Measurements from ENCODE around the gene RNU1-3. TPM values are rescaled to one million over a fixed set of nuclear protein-coding genes. Genes with fewer than 3 reads are reported as not detected.
"Not testable (repeated sequence)": the region's sequence is repeated elsewhere in the genome, so short reads cannot be mapped to it uniquely, and the experiment has no call there.

RNU1-3 gene
- total RNA-seq, 1 experiment from 2014 or later: 1,290 TPM

DNA sequence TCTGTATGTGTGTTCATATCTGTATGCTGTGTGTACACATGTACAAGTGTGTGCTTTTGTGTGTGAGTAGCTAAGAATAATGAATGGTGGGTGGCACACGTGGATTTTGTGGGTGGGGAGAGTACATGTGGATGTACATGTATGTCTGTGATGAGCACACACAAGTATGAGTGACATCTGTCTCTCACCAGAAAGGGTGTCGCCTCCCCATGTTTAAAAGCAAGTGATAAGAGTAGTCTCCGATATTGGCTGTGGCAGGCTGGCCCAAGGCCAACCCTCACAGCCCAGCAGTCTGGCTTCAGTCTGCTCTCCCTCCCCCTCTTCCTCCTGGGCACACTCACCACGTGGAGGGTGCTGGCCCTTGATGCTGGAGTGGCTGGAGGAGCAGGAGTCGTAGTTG is 36.9 kb upstream of the RNU1-3 start:
- CTCF ChIA-PET; DNase-seq (ENCODE audit: low read depth, low spot score); H3K27ac ChIP-seq (ENCODE audit: low read length); BruUV-seq (replicated peaks); POLR2A ChIA-PET; H3K4me3 ChIP-seq (ENCODE audit: low read depth in 2 of 2, low read length in 2 of 2); in situ Hi-C loops (cut with HindIII; ENCODE audit: low pct_unique_long_range_greater_than_20kb, low sequenced_read_pairs); ATAC-seq; H3K27me3 ChIP-seq (ENCODE audit: control insufficient read depth, insufficient read depth, low read length); H3K4me1 ChIP-seq (ENCODE audit: control insufficient read depth, insufficient read depth, low read length); H3K9me3 ChIP-seq (ENCODE audit: control insufficient read depth, insufficient read depth, low read depth, low read length); H3K36me3 ChIP-seq (ENCODE audit: control insufficient read depth, insufficient read depth, low read length); intact Hi-C loops (cut with micrococcal nuclease; ENCODE audit: unreplicated experiment): not testable (repeated sequence)

- intact Hi-C loops (cut with micrococcal nuclease; ENCODE audit: unreplicated experiment); BruUV-seq (replicated peaks); H3K4me3 ChIP-seq (ENCODE audit: low read depth in 2 of 2, low read length in 2 of 2): not testable (repeated sequence)
These were observed 36.4 kb upstream of the RNU1-3 start for GRCh38 chr1:16703141-16703540.

GRCh38 chr1:16702280-16702679 is 35.5 kb upstream of the RNU1-3 start:
- intact Hi-C loops (cut with micrococcal nuclease; ENCODE audit: unreplicated experiment); DNase-seq (ENCODE audit: low read depth, low spot score); in situ Hi-C loops (cut with HindIII; ENCODE audit: low pct_unique_long_range_greater_than_20kb, low sequenced_read_pairs); H3K4me3 ChIP-seq (ENCODE audit: low read depth in 2 of 2, low read length in 2 of 2); BruUV-seq (replicated peaks); H3K9me3 ChIP-seq (ENCODE audit: control insufficient read depth, insufficient read depth, low read depth, low read length); ATAC-seq; POLR2A ChIA-PET; H3K27ac ChIP-seq (ENCODE audit: low read length); H3K36me3 ChIP-seq (ENCODE audit: control insufficient read depth, insufficient read depth, low read length); H3K4me1 ChIP-seq (ENCODE audit: control insufficient read depth, insufficient read depth, low read length); H3K27me3 ChIP-seq (ENCODE audit: control insufficient read depth, insufficient read depth, low read length): not testable (repeated sequence)
- CTCF ChIA-PET: interaction anchor here (0.6 to 1.0 kb wide), 2 partner anchors 8 to 308 kb away, joined by 3 to 5 read pairs; no protein-coding TSS in a partner anchor

More at GRCh38 chr1:16703141-16703540, 36.4 kb upstream of the RNU1-3 start:
- H3K9me3 ChIP-seq (ENCODE audit: control insufficient read depth, insufficient read depth, low read depth, low read length); POLR2A ChIA-PET; H3K4me1 ChIP-seq (ENCODE audit: control insufficient read depth, insufficient read depth, low read length); H3K36me3 ChIP-seq (ENCODE audit: control insufficient read depth, insufficient read depth, low read length); in situ Hi-C loops (cut with HindIII; ENCODE audit: low pct_unique_long_range_greater_than_20kb, low sequenced_read_pairs); DNase-seq (ENCODE audit: low read depth, low spot score); H3K27me3 ChIP-seq (ENCODE audit: control insufficient read depth, insufficient read depth, low read length); H3K27ac ChIP-seq (ENCODE audit: low read length): not testable (repeated sequence)
- ATAC-seq: peak; percentile 57
- CTCF ChIA-PET: interaction anchor here (1.0 kb wide), 1 partner anchor 9 kb away, joined by 3 read pairs; no protein-coding TSS in a partner anchor

DNA sequence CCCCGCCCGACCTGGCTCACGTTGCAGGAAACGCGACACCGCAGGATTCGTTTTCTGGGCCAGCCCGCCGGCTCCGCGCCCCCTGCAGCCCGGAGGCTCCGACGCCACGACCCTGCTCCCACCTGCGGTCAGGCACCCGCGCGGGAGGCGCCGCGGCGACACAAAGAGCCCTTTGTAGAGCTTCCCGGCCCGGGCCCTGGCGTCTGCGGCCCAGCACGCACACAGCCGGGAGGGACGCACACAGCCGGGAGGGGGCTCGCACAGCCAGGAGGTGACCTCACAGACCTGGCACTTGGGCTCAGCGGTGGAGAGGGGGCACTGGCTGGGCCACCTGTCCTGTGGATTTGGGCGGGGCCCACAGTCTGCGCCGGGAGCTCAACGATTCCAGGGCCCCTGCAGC is 34.4 kb upstream of the RNU1-3 start:
- H3K36me3 ChIP-seq (ENCODE audit: control insufficient read depth, insufficient read depth, low read length); BruUV-seq (replicated peaks); in situ Hi-C loops (cut with HindIII; ENCODE audit: low pct_unique_long_range_greater_than_20kb, low sequenced_read_pairs); H3K4me1 ChIP-seq (ENCODE audit: control insufficient read depth, insufficient read depth, low read length); H3K4me3 ChIP-seq (ENCODE audit: low read depth in 2 of 2, low read length in 2 of 2); intact Hi-C loops (cut with micrococcal nuclease; ENCODE audit: unreplicated experiment); H3K9me3 ChIP-seq (ENCODE audit: control insufficient read depth, insufficient read depth, low read depth, low read length); H3K27me3 ChIP-seq (ENCODE audit: control insufficient read depth, insufficient read depth, low read length); POLR2A ChIA-PET; H3K27ac ChIP-seq (ENCODE audit: low read length); ATAC-seq; DNase-seq (ENCODE audit: low read depth, low spot score): not testable (repeated sequence)
- CTCF ChIA-PET: interaction anchor here (1.2 kb wide), 1 partner anchor 10 kb away, joined by 3 read pairs; no protein-coding TSS in a partner anchor

GRCh38 chr1:16700138-16700895 is 33.6 kb upstream of the RNU1-3 start:
- H3K27me3 ChIP-seq (ENCODE audit: control insufficient read depth, insufficient read depth, low read length); intact Hi-C loops (cut with micrococcal nuclease; ENCODE audit: unreplicated experiment); H3K4me3 ChIP-seq (ENCODE audit: low read depth in 2 of 2, low read length in 2 of 2); BruUV-seq (replicated peaks); POLR2A ChIA-PET; H3K27ac ChIP-seq (ENCODE audit: low read length); in situ Hi-C loops (cut with HindIII; ENCODE audit: low pct_unique_long_range_greater_than_20kb, low sequenced_read_pairs); DNase-seq (ENCODE audit: low read depth, low spot score); H3K4me1 ChIP-seq (ENCODE audit: control insufficient read depth, insufficient read depth, low read length); ATAC-seq; H3K36me3 ChIP-seq (ENCODE audit: control insufficient read depth, insufficient read depth, low read length); H3K9me3 ChIP-seq (ENCODE audit: control insufficient read depth, insufficient read depth, low read depth, low read length): not testable (repeated sequence)
- CTCF ChIA-PET: interaction anchor here (0.7 kb wide), 1 partner anchor 9 kb away, joined by 3 read pairs; no protein-coding TSS in a partner anchor

DNA sequence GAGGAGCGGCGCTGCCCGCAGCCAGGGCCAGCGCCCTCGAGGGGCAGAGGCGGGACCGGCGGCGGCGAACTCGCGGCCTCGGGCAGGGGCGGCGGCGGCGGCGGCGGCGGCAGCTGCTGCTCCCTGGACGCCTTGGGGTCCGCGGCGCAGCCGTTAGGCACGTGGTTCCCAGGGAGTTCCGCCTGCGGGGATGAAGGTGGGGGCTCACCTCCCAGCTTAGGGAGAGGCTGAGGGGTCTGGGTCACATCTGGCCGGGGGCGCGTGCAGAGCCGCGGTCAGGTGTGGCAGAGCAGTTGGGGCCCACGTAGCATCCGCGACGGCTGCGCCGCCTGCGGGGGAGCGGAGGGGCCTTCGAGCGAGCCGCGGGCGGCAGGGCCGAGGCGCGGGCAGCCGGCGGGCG is 32.7 kb upstream of the RNU1-3 start:
- BruUV-seq (replicated peaks); H3K36me3 ChIP-seq (ENCODE audit: control insufficient read depth, insufficient read depth, low read length); DNase-seq (ENCODE audit: low read depth, low spot score); H3K4me1 ChIP-seq (ENCODE audit: control insufficient read depth, insufficient read depth, low read length); in situ Hi-C loops (cut with HindIII; ENCODE audit: low pct_unique_long_range_greater_than_20kb, low sequenced_read_pairs); H3K4me3 ChIP-seq (ENCODE audit: low read depth in 2 of 2, low read length in 2 of 2); POLR2A ChIA-PET; CTCF ChIA-PET; intact Hi-C loops (cut with micrococcal nuclease; ENCODE audit: unreplicated experiment); ATAC-seq; H3K27me3 ChIP-seq (ENCODE audit: control insufficient read depth, insufficient read depth, low read length); H3K9me3 ChIP-seq (ENCODE audit: control insufficient read depth, insufficient read depth, low read depth, low read length); H3K27ac ChIP-seq (ENCODE audit: low read length): not testable (repeated sequence)

- BruUV-seq (replicated peaks); intact Hi-C loops (cut with micrococcal nuclease; ENCODE audit: unreplicated experiment); ATAC-seq: not testable (repeated sequence)
These were observed 30.4 kb upstream of the RNU1-3 start for GRCh38 chr1:16697152-16697551.

More at GRCh38 chr1:16697152-16697551, 30.4 kb upstream of the RNU1-3 start:
- H3K4me3 ChIP-seq (ENCODE audit: low read depth in 2 of 2, low read length in 2 of 2); in situ Hi-C loops (cut with HindIII; ENCODE audit: low pct_unique_long_range_greater_than_20kb, low sequenced_read_pairs); H3K4me1 ChIP-seq (ENCODE audit: control insufficient read depth, insufficient read depth, low read length); POLR2A ChIA-PET; H3K9me3 ChIP-seq (ENCODE audit: control insufficient read depth, insufficient read depth, low read depth, low read length); H3K27ac ChIP-seq (ENCODE audit: low read length); H3K27me3 ChIP-seq (ENCODE audit: control insufficient read depth, insufficient read depth, low read length); H3K36me3 ChIP-seq (ENCODE audit: control insufficient read depth, insufficient read depth, low read length); DNase-seq (ENCODE audit: low read depth, low spot score); CTCF ChIA-PET: not testable (repeated sequence)
